HCT116 (cell line): ENCODE measurements around the gene RTN4IP1. TPM values are rescaled to one million over a fixed set of nuclear protein-coding genes. Genes with fewer than 3 reads are reported as not detected.
A peak's percentile ranks its signal among the peaks of the same experiment; 100 is the strongest.

Source experiments
- ATAC-seq: fragments of 200-7000 bp; cut with Tn5 transposase; 2 replicates; pipeline ENCODE4 v1.9.1; 2020; ENCODE audit warnings: mild to moderate bottlenecking, moderate library complexity
- BruUV-seq: library from RNA; stranded (reverse); fragments of 400-500 nt; replicated peaks from 2 replicates; lab custom pipeline; 2021; lab: Mats Ljungman, UMichigan
- CTCF ChIA-PET: fragments of 300-600 bp; sonication (Branson Sonifier 250); formaldehyde crosslinking; loops from one replicate; lab custom pipeline; 2021; ENCODE audit warnings: antibody characterized with exemption; lab: Charles Lee
- POLR2A ChIA-PET: fragments of 300-600, 350-600 bp; sonication (Branson Sonifier 250); formaldehyde crosslinking; loops from one replicate; lab custom pipeline; 2021; ENCODE audit warnings: antibody characterized with exemption; lab: Charles Lee
- RAD21 ChIA-PET, 2 experiments: fragments of 300-600 bp; sonication (Branson Sonifier 250); formaldehyde crosslinking; loops; one replicate each; lab custom pipeline; 2023; ENCODE audit warnings: low total read pairs in 2 of 2; ENCODE audit not compliant: uncharacterized antibody in 2 of 2, unreplicated experiment in 2 of 2, low non-redundant PET in 1 of 2; lab: Charles Lee
- DNase-seq: peaks from one replicate; pipeline ENCODE4 v3.0.0-alpha.2; 2010; ENCODE audit warnings: low read depth, low spot score
- H2AFZ ChIP-seq: fragments of 200-600 bp; shearing (Covaris generic), sonication (generic); 2 replicates; pipeline ENCODE4 v1.6.1; 2017; ENCODE audit warnings: low read depth, mixed run types, mixed read lengths, antibody characterized with exemption, low read length; ENCODE audit not compliant: poor library complexity, severe bottlenecking
- H3K27ac ChIP-seq: 2 replicates; pipeline ENCODE4 v1.5.1; 2012; ENCODE audit warnings: low read depth, low read length
- H3K27me3 ChIP-seq: fragments of 200-600 bp; sonication (generic); 2 replicates; pipeline ENCODE4 v1.6.1; 2016; ENCODE audit warnings: mixed run types, low read length, mixed read lengths; ENCODE audit not compliant: insufficient read depth
- H3K36me3 ChIP-seq, 2 experiments: fragments of 200-500 bp in 1 of 2; fragments of 200-600 bp in 1 of 2; sonication (Bioruptor generic) in 1 of 2; sonication (generic) in 1 of 2; 2 replicates each; pipeline versions ENCODE4 v1.5.1 to v1.6.1; 2014 to 2016; ENCODE audit warnings: low read length in 2 of 2, inconsistent platforms in 1 of 2, mixed read lengths in 1 of 2, mixed run types in 1 of 2; ENCODE audit not compliant: insufficient read depth in 2 of 2, control insufficient read depth in 1 of 2
- H3K4me1 ChIP-seq, 2 experiments: fragments of 200-600 bp in 1 of 2; sonication (generic) in 1 of 2; 2 replicates each; pipeline versions ENCODE4 v1.5.1 to v1.6.1; 2012 to 2017; ENCODE audit warnings: low read length in 2 of 2, inconsistent platforms in 1 of 2, mild to moderate bottlenecking in 1 of 2, mixed read lengths in 1 of 2, mixed run types in 1 of 2, moderate library complexity in 1 of 2; ENCODE audit not compliant: insufficient read depth in 2 of 2, control insufficient read depth in 1 of 2
- H3K4me2 ChIP-seq: fragments of 200-600 bp; sonication (generic); 2 replicates; pipeline ENCODE4 v1.6.1; 2017; ENCODE audit warnings: mixed run types, low read length, mixed read lengths
- H3K4me3 ChIP-seq, 2 experiments: fragments of 200-600 bp in 1 of 2; sonication (generic) in 1 of 2; replicated peaks in 1 of 2; 2 replicates each; pipeline ENCODE4 v1.5.1; 2011 to 2016; ENCODE audit warnings: low read length in 2 of 2, control low read depth in 1 of 2, low read depth in 1 of 2, mild to moderate bottlenecking in 1 of 2, mixed read lengths in 1 of 2, mixed run types in 1 of 2
- H3K79me2 ChIP-seq: fragments of 200-600 bp; sonication (generic); 2 replicates; pipeline ENCODE4 v1.6.1; 2017; ENCODE audit warnings: mild to moderate bottlenecking, mixed run types, low read length, moderate library complexity, mixed read lengths; ENCODE audit not compliant: insufficient read depth
- H3K9ac ChIP-seq: fragments of 200-600 bp; sonication (generic); 2 replicates; pipeline ENCODE4 v1.6.1; 2016; ENCODE audit warnings: low read length, mixed read lengths
- H3K9me2 ChIP-seq: fragments of 200-600 bp; sonication (generic), shearing (Covaris generic); 2 replicates; pipeline ENCODE4 v1.6.1; 2017; ENCODE audit warnings: mixed run types, mild to moderate bottlenecking, moderate library complexity; ENCODE audit not compliant: insufficient read depth
- H3K9me3 ChIP-seq, 2 experiments: fragments of 200-500 bp in 1 of 2; fragments of 200-600 bp in 1 of 2; sonication (Bioruptor generic) in 1 of 2; sonication (generic) in 1 of 2; 2 replicates each; pipeline ENCODE4 v1.6.1; 2014 to 2017; ENCODE audit warnings: low read length in 2 of 2, mixed read lengths in 2 of 2, inconsistent platforms in 1 of 2, low read depth in 1 of 2, mild to moderate bottlenecking in 1 of 2, mixed run types in 1 of 2, moderate library complexity in 1 of 2; ENCODE audit not compliant: control insufficient read depth in 1 of 2, insufficient read depth in 1 of 2
- H4K20me1 ChIP-seq: fragments of 200-600 bp; sonication (generic), shearing (Covaris generic); 2 replicates; pipeline ENCODE4 v1.6.1; 2017; ENCODE audit warnings: mixed run types, mild to moderate bottlenecking, moderate library complexity; ENCODE audit not compliant: insufficient read depth
- CTCF ChIP-seq, 3 experiments: fragments of 200-600 bp in 1 of 3; sonication (generic) in 1 of 3; IDR thresholded peaks in 2 of 3; conservative IDR thresholded peaks in 1 of 3; 2 replicates each; pipeline ENCODE4 v1.5.1; 2012 to 2017; ENCODE audit warnings: low read depth in 2 of 3, low read length in 2 of 3, antibody characterized with exemption in 1 of 3, borderline replicate concordance in 1 of 3, control low read depth in 1 of 3, mild to moderate bottlenecking in 1 of 3, mixed read lengths in 1 of 3, mixed run types in 1 of 3, moderate library complexity in 1 of 3; ENCODE audit not compliant: insufficient read depth in 1 of 3
- EGR1 ChIP-seq: IDR thresholded peaks from 2 replicates; pipeline ENCODE4 v1.6.1; 2012; ENCODE audit warnings: low read depth
- ELF1 ChIP-seq: IDR thresholded peaks from 2 replicates; pipeline ENCODE4 v1.6.1; 2012; ENCODE audit warnings: low read depth, borderline replicate concordance
- EZH2 ChIP-seq: fragments of 200-600 bp; sonication (generic); IDR thresholded peaks from 2 replicates; pipeline ENCODE4 v1.6.1; 2017; ENCODE audit warnings: antibody characterized with exemption, mixed run types
- EZH2phosphoT487 ChIP-seq: fragments of 200-600 bp; IDR thresholded peaks from 2 replicates; pipeline ENCODE4 v1.6.1; 2018; ENCODE audit warnings: antibody characterized with exemption, borderline replicate concordance
- JUND ChIP-seq: IDR thresholded peaks from 2 replicates; pipeline ENCODE4 v1.6.1; 2012
- MAX ChIP-seq: IDR thresholded peaks from 2 replicates; pipeline ENCODE4 v1.6.1; 2012
- POLR2A ChIP-seq: IDR thresholded peaks from 2 replicates; pipeline ENCODE4 v1.7.0; 2011; ENCODE audit warnings: borderline replicate concordance; ENCODE audit not compliant: insufficient read depth, insufficient read length; ENCODE audit errors: extremely low read depth
- POLR2AphosphoS5 ChIP-seq: IDR thresholded peaks from 2 replicates; pipeline ENCODE4 v1.6.1; 2011; ENCODE audit warnings: mild to moderate bottlenecking, low read depth, low read length, moderate library complexity
- RAD21 ChIP-seq: IDR thresholded peaks from 2 replicates; pipeline ENCODE4 v1.6.1; 2012; ENCODE audit warnings: low read depth, mild to moderate bottlenecking
- REST ChIP-seq: IDR thresholded peaks from 2 replicates; pipeline ENCODE4 v1.6.1; 2012; ENCODE audit warnings: low read depth
- SIN3A ChIP-seq: IDR thresholded peaks from 2 replicates; pipeline ENCODE4 v1.6.1; 2012; ENCODE audit warnings: low read depth
- SP1 ChIP-seq: IDR thresholded peaks from 2 replicates; pipeline ENCODE4 v1.6.1; 2012; ENCODE audit warnings: low read depth
- SRF ChIP-seq: IDR thresholded peaks from 2 replicates; pipeline ENCODE4 v1.6.1; 2012; ENCODE audit warnings: low read depth
- TCF7L2 ChIP-seq: IDR thresholded peaks from 2 replicates; pipeline ENCODE4 v1.7.0; 2011; ENCODE audit warnings: borderline replicate concordance, inconsistent platforms; ENCODE audit not compliant: insufficient read depth, insufficient read length; ENCODE audit errors: extremely low read depth
- ZNF274 ChIP-seq: fragments of 200-500 bp; sonication (Bioruptor generic); IDR thresholded peaks from 2 replicates; pipeline ENCODE4 v1.6.1; 2014; ENCODE audit warnings: mild to moderate bottlenecking, low read depth, low read length, inconsistent platforms
- intact Hi-C: fragments of 100-400 bp; cut with micrococcal nuclease; formaldehyde crosslinking; loops from 2 replicates; pipeline ENCODE4 v1.10.0; 2022
- total RNA-seq: library from RNA; stranded (reverse); gene quantifications from one replicate; pipeline ENCODE4 v1.2.1, GENCODE V29; 2021; ENCODE audit not compliant: unreplicated experiment

The RTN4IP1 gene
- total RNA-seq, 1 experiment from 2014 or later = 9.1 TPM

GRCh38 chr6:106525107-106525881, 104.0 kb downstream of the RTN4IP1 start:
- POLR2A ChIA-PET = no interaction called here
- Histone ChIP-seq H3K36me3 (no peaks in the 10 kb centered on the region), H3K4me2 (peak overlapping the region; percentile 69), H3K9me3 (no peaks in the 10 kb centered on the region), H2AFZ (peak overlapping the region; percentile 36), H4K20me1 (no peaks in the 10 kb centered on the region), H3K79me2 (no peaks in the 10 kb centered on the region), H3K4me3 (peak overlapping the region; percentile 15 to 42), H3K9me2 (no peaks in the 10 kb centered on the region; the same call in 1 of the 2 replicates), H3K9ac (peak overlapping the region; percentile 38), H3K27ac (no peak overlapping the region), H3K27me3 (no peaks in the 10 kb centered on the region), H3K4me1 (peaks cover 9 to 48% of the 10 kb centered on the region in 2 experiments)
- BruUV-seq = no TSS peak
- DNase-seq = no peak
- RAD21 ChIA-PET = no interaction called here
- TF ChIP-seq EGR1 (no peak), EZH2phosphoT487 (no peak), EZH2 (no peak), RAD21 (no peak), ZNF274 (no peak), SP1 (no peak), MAX (no peak), REST (no peak), POLR2A (no peak), SIN3A (no peak), JUND (no peak), SRF (no peak), ELF1 (no peak), CTCF (IDR thresholded peaks at IDR 0.05 in 2 of 3, conservative IDR thresholded peaks at IDR 0.05 in 1 of 3; ENCODE audit: borderline replicate concordance in 1 of 3, insufficient read depth in 1 of 3, low read depth in 2 of 3, low read length in 2 of 3) (no peak), POLR2AphosphoS5 (no peak), TCF7L2 (no peak)
- intact Hi-C loops = no loop called here
- CTCF ChIA-PET = interaction anchor here (0.6 kb wide), 1 partner anchor 19 kb away, joined by 6 read pairs; no protein-coding TSS in a partner anchor
- no peak for ATAC-seq
